ENCODE measurements around the gene CAMKMT.

Gene CAMKMT

GRCh38 chr2:44529448-44529847, 167.7 kb downstream of the CAMKMT start:
- Mint-ChIP-seq H3K36me3 (ENCODE audit: low read depth) (peaks cover 24% of the 10 kb centered on the region), H3K27ac (no peak overlapping the region), H3K9me3 (no peaks in the 10 kb centered on the region), H3K27me3 (no peaks in the 10 kb centered on the region), H3K4me1 (ENCODE audit: low read depth) (peaks cover 4% of the 10 kb centered on the region), H3K4me3 (no peak overlapping the region)
- no peak for DNase-seq

GRCh38 chr2:44531289-44531688, 169.5 kb downstream of the CAMKMT start:
- H3K9me3 Mint-ChIP-seq, result no peaks in the 10 kb centered on the region
- no peak overlapping the region for H3K27ac Mint-ChIP-seq
- no peaks in the 10 kb centered on the region for H3K27me3 Mint-ChIP-seq
- peaks cover 4% of the 10 kb centered on the region for H3K4me1 Mint-ChIP-seq (ENCODE audit: low read depth)
- H3K4me3 Mint-ChIP-seq, result no peak overlapping the region
- peaks cover 20% of the 10 kb centered on the region for H3K36me3 Mint-ChIP-seq (ENCODE audit: low read depth)
- no peak for DNase-seq

- no peak overlapping the region for H3K4me3 Mint-ChIP-seq
- H3K36me3 Mint-ChIP-seq (ENCODE audit: low read depth), result peaks cover 20% of the 10 kb centered on the region
- no peak overlapping the region for H3K27ac Mint-ChIP-seq
- DNase-seq, result no peak
- H3K4me1 Mint-ChIP-seq (ENCODE audit: low read depth), result peaks cover 4% of the 10 kb centered on the region
- H3K9me3 Mint-ChIP-seq, result no peaks in the 10 kb centered on the region
- no peaks in the 10 kb centered on the region for H3K27me3 Mint-ChIP-seq
Observed at GRCh38 chr2:44532031-44532430, 170.3 kb downstream of the CAMKMT start.

GRCh38 chr2:44533508-44533907, 171.8 kb downstream of the CAMKMT start:
- H3K4me1 Mint-ChIP-seq (ENCODE audit: low read depth), result peaks cover 2% of the 10 kb centered on the region
- no peak overlapping the region for H3K27ac Mint-ChIP-seq

GRCh38 chr2:44535376-44535775, 173.6 kb downstream of the CAMKMT start:
- H3K9me3 Mint-ChIP-seq, result no peaks in the 10 kb centered on the region
- H3K27me3 Mint-ChIP-seq, result no peaks in the 10 kb centered on the region

More at GRCh38 chr2:44533508-44533907, 171.8 kb downstream of the CAMKMT start:
- DNase-seq, result no peak
- Mint-ChIP-seq H3K4me3 (no peak overlapping the region), H3K9me3 (no peaks in the 10 kb centered on the region), H3K36me3 (ENCODE audit: low read depth) (peaks cover 18% of the 10 kb centered on the region), H3K27me3 (no peaks in the 10 kb centered on the region)

GRCh38 chr2:44537264-44537663, 175.5 kb downstream of the CAMKMT start:
- H3K9me3 Mint-ChIP-seq, result no peaks in the 10 kb centered on the region
- H3K4me3 Mint-ChIP-seq, result no peak overlapping the region
- H3K27ac Mint-ChIP-seq, result no peak overlapping the region

More at GRCh38 chr2:44535376-44535775, 173.6 kb downstream of the CAMKMT start:
- H3K36me3 Mint-ChIP-seq (ENCODE audit: low read depth), result peaks cover 18% of the 10 kb centered on the region
- DNase-seq, result no peak
- H3K4me3 Mint-ChIP-seq, result no peak overlapping the region
- peaks cover 2% of the 10 kb centered on the region for H3K4me1 Mint-ChIP-seq (ENCODE audit: low read depth)
- H3K27ac Mint-ChIP-seq, result no peak overlapping the region

GRCh38 chr2:44542520-44542919, 180.8 kb downstream of the CAMKMT start:
- H3K4me3 Mint-ChIP-seq, result no peak overlapping the region
- no peaks in the 10 kb centered on the region for H3K9me3 Mint-ChIP-seq
- no peaks in the 10 kb centered on the region for H3K27me3 Mint-ChIP-seq
- no peak for DNase-seq
- H3K27ac Mint-ChIP-seq, result no peak overlapping the region
- H3K36me3 Mint-ChIP-seq (ENCODE audit: low read depth), result no peaks in the 10 kb centered on the region
- no peaks in the 10 kb centered on the region for H3K4me1 Mint-ChIP-seq (ENCODE audit: low read depth)

More at GRCh38 chr2:44537264-44537663, 175.5 kb downstream of the CAMKMT start:
- H3K36me3 Mint-ChIP-seq (ENCODE audit: low read depth), result peaks cover 14% of the 10 kb centered on the region
- no peak for DNase-seq
- H3K4me1 Mint-ChIP-seq (ENCODE audit: low read depth), result peaks cover 2% of the 10 kb centered on the region
- H3K27me3 Mint-ChIP-seq, result no peaks in the 10 kb centered on the region

- Mint-ChIP-seq H3K36me3 (ENCODE audit: low read depth) (peaks cover 1% of the 10 kb centered on the region), H3K27me3 (no peaks in the 10 kb centered on the region), H3K9me3 (no peaks in the 10 kb centered on the region), H3K27ac (no peak overlapping the region), H3K4me1 (ENCODE audit: low read depth) (no peaks in the 10 kb centered on the region), H3K4me3 (no peak overlapping the region)
- no peak for DNase-seq
Observed at GRCh38 chr2:44543773-44544725, 182.3 kb downstream of the CAMKMT start.

GRCh38 chr2:44545005-44545404, 183.3 kb downstream of the CAMKMT start:
- DNase-seq, result no peak
- Mint-ChIP-seq H3K4me1 (ENCODE audit: low read depth) (peaks cover 2% of the 10 kb centered on the region), H3K27ac (no peak overlapping the region), H3K27me3 (no peaks in the 10 kb centered on the region), H3K36me3 (ENCODE audit: low read depth) (peaks cover 8% of the 10 kb centered on the region), H3K4me3 (no peak overlapping the region), H3K9me3 (no peaks in the 10 kb centered on the region)

- no peak for DNase-seq
- Mint-ChIP-seq H3K27me3 (no peaks in the 10 kb centered on the region), H3K4me1 (ENCODE audit: low read depth) (peaks cover 9% of the 10 kb centered on the region), H3K27ac (no peak overlapping the region), H3K36me3 (ENCODE audit: low read depth) (peaks cover 19% of the 10 kb centered on the region), H3K4me3 (no peak overlapping the region), H3K9me3 (no peaks in the 10 kb centered on the region)
Observed at GRCh38 chr2:44546459-44547127, 184.8 kb downstream of the CAMKMT start.

- Mint-ChIP-seq H3K9me3 (no peaks in the 10 kb centered on the region), H3K4me3 (no peak overlapping the region), H3K27me3 (no peaks in the 10 kb centered on the region), H3K27ac (no peak overlapping the region), H3K36me3 (ENCODE audit: low read depth) (peaks cover 24% of the 10 kb centered on the region), H3K4me1 (ENCODE audit: low read depth) (peaks cover 9% of the 10 kb centered on the region)
- no peak for DNase-seq
Observed at GRCh38 chr2:44547718-44548117, 186.0 kb downstream of the CAMKMT start.

GRCh38 chr2:44548221-44549098, 186.7 kb downstream of the CAMKMT start:
- H3K4me1 Mint-ChIP-seq (ENCODE audit: low read depth), result peaks cover 9% of the 10 kb centered on the region
- H3K4me3 Mint-ChIP-seq, result no peak overlapping the region
- DNase-seq, result no peak
- H3K36me3 Mint-ChIP-seq (ENCODE audit: low read depth), result peaks cover 24% of the 10 kb centered on the region
- no peaks in the 10 kb centered on the region for H3K9me3 Mint-ChIP-seq
- H3K27me3 Mint-ChIP-seq, result no peaks in the 10 kb centered on the region
- H3K27ac Mint-ChIP-seq, result no peak overlapping the region

GRCh38 chr2:44549099-44549471, 187.3 kb downstream of the CAMKMT start:
- H3K27ac Mint-ChIP-seq, result no peak overlapping the region
- H3K27me3 Mint-ChIP-seq, result no peaks in the 10 kb centered on the region
- H3K36me3 Mint-ChIP-seq (ENCODE audit: low read depth), result peaks cover 25% of the 10 kb centered on the region
- H3K4me1 Mint-ChIP-seq (ENCODE audit: low read depth), result peaks cover 9% of the 10 kb centered on the region
- no peak overlapping the region for H3K4me3 Mint-ChIP-seq
- no peaks in the 10 kb centered on the region for H3K9me3 Mint-ChIP-seq
- no peak for DNase-seq

GRCh38 chr2:44549856-44550255, 188.1 kb downstream of the CAMKMT start:
- Mint-ChIP-seq H3K4me3 (no peak overlapping the region), H3K9me3 (no peaks in the 10 kb centered on the region), H3K27ac (no peak overlapping the region), H3K36me3 (ENCODE audit: low read depth) (peaks cover 25% of the 10 kb centered on the region), H3K27me3 (no peaks in the 10 kb centered on the region), H3K4me1 (ENCODE audit: low read depth) (peaks cover 9% of the 10 kb centered on the region)
- no peak for DNase-seq

Measured in activated T-cell treated with anti-CD3 and anti-CD28 coated beads, Interleukin-2, amount 50 U/mL, for 24 hours (primary cell).